Inferior parietal cortex (tissue), 1 donor: ENCODE measurements around the gene LEMD2.

Experiments used
- DNase-seq: peaks from one replicate; pipeline ENCODE4 v3.0.0-alpha.2; 2016; ENCODE audit errors: extremely low spot score

Gene LEMD2

GRCh38 chr6:33738879-33739278 is 50.1 kb downstream of the LEMD2 start:
- DNase-seq = no peak

GRCh38 chr6:33738153-33738552 is 50.8 kb downstream of the LEMD2 start:
- DNase-seq = no peak

GRCh38 chr6:33737267-33738026 is 51.5 kb downstream of the LEMD2 start:
- DNase-seq = no peak

- DNase-seq = no peak
Measured at GRCh38 chr6:33735216-33735615, 53.7 kb downstream of the LEMD2 start.

GRCh38 chr6:33733709-33734007 is 55.3 kb downstream of the LEMD2 start:
- no peak for DNase-seq

- no peak for DNase-seq
Measured at GRCh38 chr6:33732817-33733708, 55.9 kb downstream of the LEMD2 start.

GRCh38 chr6:33732385-33732784 is 56.5 kb downstream of the LEMD2 start:
- no peak for DNase-seq

GRCh38 chr6:33731751-33732282 is 57.1 kb downstream of the LEMD2 start:
- DNase-seq = no peak

- no peak for DNase-seq
Measured at GRCh38 chr6:33731035-33731434, 57.9 kb downstream of the LEMD2 start.

- no peak for DNase-seq
Measured at GRCh38 chr6:33730611-33731010, 58.3 kb downstream of the LEMD2 start.

GRCh38 chr6:33729059-33729458 is 59.9 kb downstream of the LEMD2 start:
- DNase-seq = no peak

GRCh38 chr6:33728438-33728837 is 60.5 kb downstream of the LEMD2 start:
- no peak for DNase-seq

- DNase-seq = no peak
Measured at GRCh38 chr6:33727932-33728331, 61.0 kb downstream of the LEMD2 start.

- no peak for DNase-seq
Measured at GRCh38 chr6:33727126-33727525, 61.8 kb downstream of the LEMD2 start.

- no peak for DNase-seq
Measured at GRCh38 chr6:33726696-33727095, 62.2 kb downstream of the LEMD2 start.

GRCh38 chr6:33725891-33726673 is 62.8 kb downstream of the LEMD2 start:
- no peak for DNase-seq

GRCh38 chr6:33725222-33725621 is 63.7 kb downstream of the LEMD2 start:
- DNase-seq = no peak

- DNase-seq = no peak
Measured at GRCh38 chr6:33724102-33725023, 64.6 kb downstream of the LEMD2 start.

GRCh38 chr6:33723371-33724085 is 65.4 kb downstream of the LEMD2 start:
- DNase-seq = no peak

- no peak for DNase-seq
Measured at GRCh38 chr6:33722103-33722623, 66.8 kb downstream of the LEMD2 start.
